A549 (cell line): ENCODE measurements around the gene P4HA2.
A peak's percentile ranks its signal among the peaks of the same experiment; 100 is the strongest.

Source experiments
- CEBPB ChIP-seq, 2 experiments: fragments of >200 bp in 1 of 2; sonication (Bioruptor Twin) in 1 of 2; formaldehyde crosslinking in 1 of 2; IDR thresholded peaks; 2 replicates each; pipeline ENCODE4 v1.6.1; 2012 to 2016
- CTCF ChIP-seq: fragments of >200 bp; sonication (Bioruptor Twin); formaldehyde crosslinking; IDR thresholded peaks from 3 replicates; pipeline ENCODE4 v1.5.1; 2016
- E2F6 ChIP-seq: IDR thresholded peaks from 2 replicates; pipeline ENCODE4 v1.6.1; 2012; ENCODE audit warnings: low read depth, borderline replicate concordance
- EP300 ChIP-seq, 2 experiments: fragments of >200 bp; sonication (Bioruptor Twin); formaldehyde crosslinking; IDR thresholded peaks; 2 replicates in 1 of 2; 3 replicates in 1 of 2; pipeline ENCODE4 v1.6.1; 2016 to 2017
- ESRRA ChIP-seq: fragments of 150-350 bp; IDR thresholded peaks from 2 replicates; pipeline ENCODE4 v1.6.1; 2014; ENCODE audit warnings: mild to moderate bottlenecking, low read length, borderline replicate concordance
- FOSL2 ChIP-seq, 2 experiments: fragments of 450-650 bp in 1 of 2; fragments of >200 bp in 1 of 2; sonication (Bioruptor Twin) in 1 of 2; formaldehyde crosslinking; IDR thresholded peaks; 2 replicates each; pipeline versions ENCODE4 v1.5.0 to v1.6.1; 2016 to 2020; ENCODE audit warnings: mild to moderate bottlenecking in 1 of 2, moderate library complexity in 1 of 2
- HDAC2 ChIP-seq: fragments of 200-600 bp; sonication (generic); IDR thresholded peaks from 2 replicates; pipeline ENCODE4 v1.6.1; 2016
- MAX ChIP-seq: IDR thresholded peaks from 2 replicates; pipeline ENCODE4 v1.6.1; 2012
- MAZ ChIP-seq: fragments of 150-350 bp; IDR thresholded peaks from 2 replicates; pipeline ENCODE4 v1.6.1; 2014; ENCODE audit warnings: antibody characterized with exemption, low read depth, low read length, borderline replicate concordance
- NFE2L2 ChIP-seq: fragments of 150-350 bp; conservative IDR thresholded peaks from 2 replicates; pipeline ENCODE4 v1.6.1; 2014; ENCODE audit warnings: low read length
- POLR2A ChIP-seq: IDR thresholded peaks from 2 replicates; pipeline ENCODE4 v1.6.1; 2012; ENCODE audit warnings: mild to moderate bottlenecking, low read length
- REST ChIP-seq: fragments of 200-600 bp; sonication (generic); IDR thresholded peaks from 2 replicates; pipeline ENCODE4 v1.6.1; 2016; ENCODE audit warnings: antibody characterized with exemption, mild to moderate bottlenecking, moderate library complexity
- TP53 ChIP-seq: fragments of 250-450 bp; sonication (Bioruptor Pico); IDR thresholded peaks from 2 replicates; pipeline ENCODE4 v1.5.0; 2021; ENCODE audit warnings: mild to moderate bottlenecking, moderate library complexity
- ZSCAN20 ChIP-seq: fragments of 250-450 bp; sonication (Bioruptor Pico); IDR thresholded peaks from 2 replicates; pipeline ENCODE4 v1.8.0; 2022; ENCODE audit warnings: mild to moderate bottlenecking, moderate library complexity

- peak; percentile 67 for TF ChIP-seq CTCF
- TF ChIP-seq ESRRA = no peak
- TF ChIP-seq NFE2L2 = no peak
- TF ChIP-seq TP53 = no peak
- TF ChIP-seq EP300 (IDR thresholded peaks at IDR 0.05) = no peak
- no peak for TF ChIP-seq POLR2A
- no peak for TF ChIP-seq E2F6
- no peak for TF ChIP-seq REST
- TF ChIP-seq MAZ = no peak
- TF ChIP-seq FOSL2 (IDR thresholded peaks at IDR 0.05) = no peak
- no peak for TF ChIP-seq FOSL2 (CRISPR knock-in tag; IDR thresholded peaks at IDR 0.05)
- no peak for TF ChIP-seq MAX
- TF ChIP-seq CEBPB (IDR thresholded peaks at IDR 0.05) = no peak
- TF ChIP-seq HDAC2 = no peak
- TF ChIP-seq ZSCAN20 (CRISPR knock-in tag) = no peak
Measured at GRCh38 chr5:132238169-132238744, 10.6 kb upstream of the P4HA2 start.
